GM21515 (cell line): ENCODE results near the gene THOP1.

Experiments
- ATAC-seq: cut with Tn5 transposase; IDR thresholded peaks from one replicate; pipeline ENCODE4 v1.9.1; 2021; ENCODE audit not compliant: unreplicated experiment

Gene THOP1

DNA sequence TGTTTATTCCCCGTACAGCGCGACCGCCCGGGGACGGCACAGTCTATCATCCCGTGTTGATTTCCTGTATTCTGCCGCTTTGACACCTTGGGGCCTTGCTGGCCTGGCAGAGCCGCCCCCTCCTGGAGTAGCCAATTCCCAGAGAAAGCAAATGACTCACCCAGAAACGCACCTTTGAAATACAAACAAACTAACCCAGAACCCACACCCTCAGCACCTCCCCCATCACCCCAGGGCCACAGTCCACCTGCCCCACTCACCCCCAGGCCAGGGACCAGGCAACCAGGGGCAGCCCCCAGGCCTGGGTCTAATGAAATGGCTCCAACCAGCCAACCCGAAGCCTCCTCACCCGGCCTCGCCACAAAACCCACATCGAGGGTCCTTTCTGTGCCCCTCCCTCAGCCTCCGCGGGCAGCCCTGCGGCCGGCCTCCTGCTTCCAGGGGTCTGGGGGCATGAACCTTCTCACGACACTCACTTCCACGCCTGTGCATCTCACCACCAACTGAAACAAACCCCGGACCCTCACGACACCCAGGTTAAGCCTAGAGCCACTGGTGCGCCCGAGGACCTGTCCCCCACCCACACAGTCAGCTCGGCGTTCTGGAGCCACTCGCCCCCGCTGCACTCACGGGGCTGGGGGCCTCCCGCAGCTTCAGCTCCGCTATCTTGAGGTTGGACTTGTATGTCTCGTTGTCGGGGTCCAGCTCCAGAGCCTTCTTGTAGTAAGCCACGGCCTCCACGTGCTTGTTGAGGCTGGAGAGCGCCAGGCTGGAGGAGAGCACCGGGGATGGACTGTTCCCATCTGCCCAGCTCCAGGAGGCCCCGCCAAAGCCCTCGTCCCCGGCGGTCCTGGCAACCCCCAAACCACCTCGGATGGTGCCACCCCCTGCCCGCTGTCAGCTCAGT is 23.2 kb upstream of the THOP1 start:
- ATAC-seq = no peak

DNA sequence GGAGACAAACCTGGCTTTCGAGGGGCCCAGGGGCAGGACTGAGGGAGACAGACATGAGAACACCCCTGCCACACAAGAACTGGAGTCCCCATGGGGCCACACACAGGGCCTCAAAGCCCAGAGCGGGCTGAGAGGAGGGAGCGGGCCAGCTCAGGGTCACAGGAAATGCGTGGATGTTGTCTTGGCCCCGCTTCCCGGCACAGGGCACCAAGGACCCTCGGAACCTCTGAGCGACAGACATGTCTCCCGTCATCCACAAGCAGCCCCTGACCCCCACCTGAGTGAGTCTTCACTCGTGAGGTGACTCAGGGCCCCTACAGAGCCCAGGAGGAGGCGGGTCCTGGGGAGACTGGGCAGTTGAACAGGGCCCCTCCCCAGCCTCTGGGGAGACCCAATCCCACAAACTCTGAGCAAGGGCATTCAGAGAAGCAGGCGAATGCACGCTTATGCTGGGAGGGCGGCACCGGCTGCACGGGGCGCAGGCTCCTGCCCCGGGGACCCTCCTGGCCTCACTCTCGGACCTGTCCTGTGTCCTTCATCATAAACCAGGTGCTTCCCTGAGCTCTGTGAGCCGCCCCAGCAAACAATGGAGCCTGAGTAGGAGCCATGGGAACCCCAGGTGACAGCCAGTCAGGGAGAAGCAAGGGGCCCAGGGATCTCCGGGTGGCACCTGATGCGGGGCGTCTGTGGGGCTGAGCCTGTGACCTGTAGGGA is 22.4 kb upstream of the THOP1 start:
- no peak for ATAC-seq

DNA sequence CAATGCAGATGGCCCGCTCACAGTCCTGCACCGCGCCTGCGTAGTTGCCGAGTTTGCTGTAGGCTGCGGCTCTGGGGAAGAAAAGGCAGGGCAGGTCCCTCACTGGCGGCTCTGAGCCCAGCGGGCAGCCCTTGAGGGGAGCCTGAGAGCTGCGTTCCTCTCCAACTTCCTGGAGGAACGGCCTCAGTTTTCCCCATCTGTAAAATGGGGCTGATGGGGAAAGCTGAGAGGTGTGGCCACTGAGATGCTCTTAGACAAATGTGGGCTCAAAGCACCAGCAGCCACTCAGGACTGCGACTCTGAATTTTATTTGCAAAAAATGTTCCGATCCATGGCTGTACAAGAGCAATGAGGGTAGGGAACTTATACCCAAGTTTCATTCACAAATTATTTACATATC is 21.6 kb upstream of the THOP1 start:
- no peak for ATAC-seq

- no peak for ATAC-seq
Observed at GRCh38 chr19:2764945-2765344, 20.4 kb upstream of the THOP1 start.

DNA sequence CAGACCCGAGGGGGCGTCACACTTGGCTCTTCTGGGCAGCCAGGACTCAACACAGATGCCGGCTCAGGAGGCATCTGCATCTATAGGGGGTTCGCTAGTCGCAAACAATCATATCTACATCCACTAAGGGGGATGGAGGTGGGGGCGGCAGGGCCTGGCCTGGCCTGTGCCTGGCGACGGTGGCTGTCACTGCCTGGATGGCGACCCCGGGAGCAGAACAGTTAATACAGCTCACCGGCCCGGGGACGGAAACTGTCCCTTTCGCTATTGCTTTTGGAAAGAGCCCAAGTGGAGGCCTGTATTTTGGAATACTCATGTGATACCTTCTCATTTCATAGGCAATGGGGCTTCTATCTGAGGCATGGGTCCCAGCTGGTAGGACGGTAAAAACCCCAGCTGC is 19.9 kb upstream of the THOP1 start:
- no peak for ATAC-seq

DNA sequence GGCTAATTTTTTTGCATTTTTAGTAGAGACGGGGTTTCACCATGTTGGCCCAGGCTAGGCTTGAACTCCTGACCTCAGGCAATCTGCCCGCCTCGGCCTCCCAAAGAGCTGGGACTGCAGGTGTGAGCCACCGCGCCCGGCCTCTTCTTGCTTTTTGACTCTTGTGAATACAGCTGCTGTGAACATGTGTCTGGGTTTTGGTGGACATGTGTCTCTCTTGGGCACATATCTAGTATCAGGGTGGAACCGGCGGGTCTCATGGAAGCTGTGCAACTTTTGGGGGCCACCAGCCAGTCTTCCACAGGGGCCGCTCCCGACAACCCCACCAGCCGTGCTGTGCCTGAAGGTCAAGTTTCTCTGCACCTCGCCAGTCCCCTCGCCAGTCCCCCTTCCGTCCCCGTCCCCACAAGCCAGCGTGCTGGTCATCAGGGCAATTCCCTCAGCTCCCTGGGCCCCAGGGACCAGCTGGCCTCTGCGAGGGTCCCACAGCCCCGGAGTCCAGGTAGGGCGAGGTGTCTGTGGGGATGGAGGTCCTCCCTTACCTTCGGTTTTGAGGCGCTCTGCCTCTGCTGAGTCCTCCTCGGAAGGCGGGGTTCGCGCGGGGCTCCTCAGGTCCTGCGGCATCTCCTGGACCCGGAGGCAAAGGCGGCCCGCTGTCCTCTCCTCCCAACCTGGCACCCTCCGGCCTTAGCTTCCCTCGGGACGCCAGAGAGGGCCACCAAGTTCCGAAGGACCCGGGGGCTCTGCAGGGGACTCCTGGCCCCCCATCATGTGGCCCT is 18.5 kb upstream of the THOP1 start:
- ATAC-seq = no peak

DNA sequence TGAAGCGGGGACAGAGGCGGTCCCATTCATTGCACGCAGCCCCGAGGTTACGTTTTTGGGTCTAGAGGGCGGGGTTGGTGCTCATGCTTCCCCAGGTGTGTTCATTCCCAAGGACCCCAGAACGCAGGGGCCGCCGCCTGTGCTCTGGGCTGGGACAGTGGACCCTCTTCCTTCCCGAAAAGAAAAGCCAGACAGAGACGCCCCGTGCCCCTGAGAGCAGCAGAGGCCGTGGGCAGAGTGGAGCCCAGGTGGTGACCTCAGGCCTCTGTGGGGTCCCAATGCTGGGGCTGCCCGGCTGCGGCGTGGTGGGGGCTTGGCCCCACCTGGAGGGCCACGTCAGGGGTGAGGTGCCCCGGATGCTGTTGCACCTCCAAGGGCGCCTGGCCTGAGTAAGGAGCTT is 17.6 kb upstream of the THOP1 start:
- no peak for ATAC-seq

DNA sequence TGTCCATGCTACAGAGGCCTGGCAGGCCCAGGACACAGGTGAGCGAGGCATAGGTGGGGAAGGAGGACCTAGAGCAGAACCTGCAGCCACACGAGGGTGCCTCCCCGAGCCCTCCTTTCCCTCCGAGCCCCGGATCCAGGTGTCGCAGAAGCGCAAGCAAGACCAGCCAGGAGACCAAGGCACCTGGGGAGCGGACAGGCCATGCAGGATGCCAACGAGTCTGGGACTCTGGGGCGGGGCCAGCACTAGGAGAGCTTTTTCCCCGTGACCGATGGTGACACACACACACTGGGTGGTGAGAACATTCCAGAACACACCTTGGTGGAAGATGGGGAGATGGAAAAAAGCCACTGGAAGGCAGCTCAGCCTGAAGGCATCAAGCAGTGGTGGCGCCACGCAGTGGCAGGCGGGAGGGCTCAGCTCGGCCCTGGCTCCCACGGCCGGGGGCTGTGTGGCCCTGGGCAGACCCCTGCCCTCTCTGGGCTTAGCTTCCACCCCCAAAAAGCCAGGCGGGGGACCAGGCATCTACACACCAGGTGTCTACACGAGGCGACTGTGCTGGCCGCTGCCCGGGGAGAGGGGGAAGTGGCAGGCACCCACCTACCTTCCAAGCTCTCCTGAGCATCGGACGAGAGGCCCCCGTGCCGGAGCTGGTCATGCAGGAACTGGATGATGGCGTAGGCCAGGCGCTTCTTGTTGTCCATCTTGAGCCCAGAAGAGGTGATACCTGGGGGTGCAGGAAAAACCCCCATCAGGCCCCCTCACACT is 16.8 kb upstream of the THOP1 start:
- ATAC-seq = no peak

DNA sequence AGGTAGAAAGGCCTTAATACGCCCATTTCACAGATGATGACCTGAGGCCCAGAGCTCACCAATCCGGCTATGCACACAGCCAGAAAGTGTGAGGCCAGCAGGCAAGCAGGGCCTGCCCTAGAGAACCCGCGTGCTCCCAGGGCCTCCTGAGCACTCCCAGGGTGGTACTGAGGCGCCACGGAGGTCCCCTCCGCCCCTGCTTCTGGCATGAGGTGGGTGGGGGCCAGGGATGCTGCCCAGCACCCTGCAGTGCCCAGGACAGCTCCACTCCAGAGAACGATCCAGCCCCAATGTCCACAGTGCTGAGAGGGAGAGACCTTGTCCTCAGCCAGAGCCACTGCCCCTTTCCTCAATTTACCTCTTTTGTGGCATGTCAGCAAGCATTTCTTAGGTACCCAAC is 16.1 kb upstream of the THOP1 start:
- no peak for ATAC-seq

DNA sequence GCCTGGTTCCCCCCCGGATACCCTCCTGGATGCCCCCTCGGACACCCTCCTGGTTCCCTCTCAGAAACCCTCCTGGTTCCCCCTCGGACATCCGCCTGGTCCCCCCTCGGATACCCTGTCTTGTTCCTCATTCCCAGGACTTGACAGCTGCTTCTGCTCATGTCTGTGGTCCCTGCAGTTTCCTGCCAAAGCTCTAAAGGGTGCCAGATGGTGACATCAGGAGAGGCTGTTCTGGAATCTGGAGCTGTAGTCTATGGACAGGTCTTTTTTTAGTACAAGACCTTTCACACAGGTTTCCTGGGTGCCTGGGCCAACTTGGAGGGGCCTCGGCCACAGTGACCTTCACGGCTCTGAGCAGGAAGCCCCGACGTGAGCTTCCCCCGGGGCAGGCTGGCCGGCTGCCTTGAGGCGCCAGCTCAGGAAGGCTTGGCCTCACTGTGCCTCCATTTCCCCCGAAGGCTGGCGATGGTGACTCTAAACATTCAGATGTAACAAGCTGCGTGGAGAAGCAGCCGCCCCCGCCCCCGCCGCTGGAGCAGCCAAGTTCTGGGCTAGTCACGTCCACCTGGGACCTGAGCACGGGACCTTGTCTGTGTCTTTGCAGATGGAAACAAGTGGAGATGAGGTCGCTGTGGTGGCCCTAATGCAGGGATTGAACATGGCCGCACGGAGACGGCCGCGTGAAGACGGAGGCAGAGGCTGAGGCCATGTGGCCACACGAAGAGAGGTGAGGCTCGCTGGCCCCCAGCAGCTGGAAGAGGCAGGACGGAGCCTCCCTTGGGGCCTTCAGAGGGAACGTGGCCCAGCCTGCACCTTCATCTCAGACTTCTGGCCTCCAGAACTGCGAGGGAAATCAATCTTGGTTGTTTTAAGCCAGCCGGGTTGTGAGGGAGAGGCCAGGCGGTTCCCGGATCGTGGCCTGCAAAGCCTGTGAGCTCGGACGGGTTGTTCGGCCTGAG is 15.0 kb upstream of the THOP1 start:
- no peak for ATAC-seq

GRCh38 chr19:2771786-2772674 is 13.3 kb upstream of the THOP1 start:
- ATAC-seq = no peak

GRCh38 chr19:2774083-2774679 is 11.1 kb upstream of the THOP1 start:
- ATAC-seq = no peak

- ATAC-seq = no peak
Observed at GRCh38 chr19:2774953-2775555, 10.2 kb upstream of the THOP1 start.

DNA sequence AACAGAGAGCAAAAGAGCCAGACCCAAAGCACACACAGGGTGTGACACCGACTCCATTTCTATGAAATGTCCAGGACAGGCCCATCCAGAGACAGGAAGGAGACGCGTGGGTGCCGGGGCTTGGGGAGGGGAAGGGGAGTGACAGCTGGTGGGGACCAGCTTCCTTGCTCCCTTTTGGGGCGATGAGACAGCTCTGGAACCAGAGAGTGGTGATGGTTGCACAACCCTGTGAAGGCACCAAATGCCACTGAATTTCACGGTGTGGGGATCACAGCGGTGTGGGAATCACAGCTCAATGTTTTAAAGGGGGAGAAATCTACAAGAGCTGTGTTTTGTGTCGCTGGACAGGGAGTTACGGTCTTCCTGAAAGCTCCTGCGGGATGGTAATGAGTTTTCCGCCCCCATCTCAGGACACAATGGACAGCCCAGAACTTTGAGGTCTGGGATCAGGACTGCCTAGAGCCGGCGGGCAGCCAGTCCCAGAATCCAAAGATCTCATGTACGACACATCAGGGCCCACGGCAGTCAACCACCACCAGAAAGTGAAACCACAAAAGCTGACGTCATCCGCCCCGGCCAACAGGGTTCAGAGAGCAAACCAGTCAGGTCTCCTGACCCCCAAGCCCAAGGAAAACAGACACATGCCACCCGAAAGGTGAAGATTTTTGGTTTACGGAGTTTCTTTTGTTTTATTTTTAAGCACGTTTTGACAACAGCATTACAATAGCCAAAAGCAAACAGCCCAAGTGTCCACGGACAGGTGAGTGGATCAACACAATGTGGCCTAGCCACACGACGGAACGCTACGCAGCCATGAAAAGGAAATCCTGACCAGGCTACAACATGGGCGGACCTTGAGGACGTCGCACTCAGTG is 9.5 kb upstream of the THOP1 start:
- ATAC-seq = no peak

GRCh38 chr19:2777952-2778683 is 7.2 kb upstream of the THOP1 start:
- no peak for ATAC-seq

- no peak for ATAC-seq
Observed at GRCh38 chr19:2779121-2779740, 6.1 kb upstream of the THOP1 start.
